ENCODE data around the gene CSTF2T.

The CSTF2T gene

GRCh38 chr10:51699475-51700227 lies at the start of gene CSTF2T:
Gene CSTF2T (minus strand): TSS chr10:51699595. CDS start chr10:51699549, 46 bp downstream.
- no peak for TF ChIP-seq CTCF (IDR thresholded peaks at IDR 0.05; ENCODE audit: insufficient read depth, missing control alignments)
- FAIRE-seq (no peak), DNase-seq (ENCODE audit: insufficient read length, low spot score) (no peak)

- no peak for TF ChIP-seq CTCF (IDR thresholded peaks at IDR 0.05; ENCODE audit: insufficient read depth, missing control alignments)
- DNase-seq (ENCODE audit: insufficient read length, low spot score) (no peak), FAIRE-seq (no peak)
Measured at GRCh38 chr10:51748959-51749358, 49.6 kb upstream of the CSTF2T start.

- no peak for FAIRE-seq
- TF ChIP-seq CTCF (IDR thresholded peaks at IDR 0.05; ENCODE audit: insufficient read depth, missing control alignments): no peak
- no peak for DNase-seq (ENCODE audit: insufficient read length, low spot score)
Measured at GRCh38 chr10:51747216-51747615, 47.8 kb upstream of the CSTF2T start.

- FAIRE-seq (no peak), DNase-seq (ENCODE audit: insufficient read length, low spot score) (no peak)
- TF ChIP-seq CTCF (IDR thresholded peaks at IDR 0.05; ENCODE audit: insufficient read depth, missing control alignments): no peak
Measured at GRCh38 chr10:51745397-51745796, 46.0 kb upstream of the CSTF2T start.

GRCh38 chr10:51744235-51745000 lies 45.0 kb upstream of the CSTF2T start:
- no peak for FAIRE-seq
- no peak for DNase-seq (ENCODE audit: insufficient read length, low spot score)
- TF ChIP-seq CTCF (IDR thresholded peaks at IDR 0.05; ENCODE audit: insufficient read depth, missing control alignments): no peak

- no peak for DNase-seq (ENCODE audit: insufficient read length, low spot score)
- no peak for FAIRE-seq
- TF ChIP-seq CTCF (IDR thresholded peaks at IDR 0.05; ENCODE audit: insufficient read depth, missing control alignments): no peak
Measured at GRCh38 chr10:51743146-51743545, 43.8 kb upstream of the CSTF2T start.

- DNase-seq (ENCODE audit: insufficient read length, low spot score): no peak
- TF ChIP-seq CTCF (IDR thresholded peaks at IDR 0.05; ENCODE audit: insufficient read depth, missing control alignments): no peak
Measured at GRCh38 chr10:51733057-51733456, 33.7 kb upstream of the CSTF2T start.

More at GRCh38 chr10:51733057-51733456, 33.7 kb upstream of the CSTF2T start:
- FAIRE-seq: no peak
